Measurements from ENCODE around the gene CLEC4G. TPM values are rescaled to one million over a fixed set of nuclear protein-coding genes. Genes with fewer than 3 reads are reported as not detected.

The CLEC4G gene
- total RNA-seq, 2 donors from 2014 or later: 0.57 TPM; not detected in 1

GRCh38 chr19:7729831-7730285 is 2.1 kb downstream of the CLEC4G start:
- no peak overlapping the region for H3K4me3 ChIP-seq
- WGBS: 8% methylated on average over 22 of the region's 34 CpGs
- no peak overlapping the region for H3K27ac ChIP-seq
- intact Hi-C loops (cut with DNase I): no loop called here
- no peak for TF ChIP-seq POLR2AphosphoS5 (IDR thresholded peaks at IDR 0.05)
- TF ChIP-seq CTCF (IDR thresholded peaks at IDR 0.05): no peak
- TF ChIP-seq POLR2A (IDR thresholded peaks at IDR 0.05): no peak
- H3K9me3 ChIP-seq: no peaks in the 10 kb centered on the region
- no peaks in the 10 kb centered on the region for H3K4me1 ChIP-seq (replicated peaks)
- no peaks in the 10 kb centered on the region for H3K36me3 ChIP-seq
- no peak for DNase-seq (ENCODE audit: low spot score)
- H3K27me3 ChIP-seq (replicated peaks; ENCODE audit: insufficient read depth): peaks cover 22% of the 10 kb centered on the region

- 15% methylated on average over 16 of the region's 16 CpGs for WGBS
Measured at GRCh38 chr19:7729211-7729610, 2.7 kb downstream of the CLEC4G start.

GRCh38 chr19:7725791-7726190 is 6.1 kb downstream of the CLEC4G start:
- H3K9me3 ChIP-seq: no peaks in the 10 kb centered on the region
- 66% methylated on average over 2 of the region's 2 CpGs for WGBS
- no peak overlapping the region for H3K4me3 ChIP-seq
- no peak overlapping the region for H3K27ac ChIP-seq
- intact Hi-C loops (cut with DNase I): no loop called here
- H3K27me3 ChIP-seq (replicated peaks; ENCODE audit: insufficient read depth): peaks cover 18% of the 10 kb centered on the region
- H3K36me3 ChIP-seq: no peaks in the 10 kb centered on the region
- H3K4me1 ChIP-seq (replicated peaks): no peaks in the 10 kb centered on the region
- DNase-seq (ENCODE audit: low spot score): no peak
- TF ChIP-seq CTCF (IDR thresholded peaks at IDR 0.05): no peak
- no peak for TF ChIP-seq POLR2A (IDR thresholded peaks at IDR 0.05)
- TF ChIP-seq POLR2AphosphoS5 (IDR thresholded peaks at IDR 0.05): no peak

More at GRCh38 chr19:7729211-7729610, 2.7 kb downstream of the CLEC4G start:
- no peaks in the 10 kb centered on the region for H3K4me1 ChIP-seq (replicated peaks)
- peaks cover 22% of the 10 kb centered on the region for H3K27me3 ChIP-seq (replicated peaks; ENCODE audit: insufficient read depth)
- no peak for TF ChIP-seq POLR2AphosphoS5 (IDR thresholded peaks at IDR 0.05)
- TF ChIP-seq CTCF (IDR thresholded peaks at IDR 0.05): no peak
- no peak for TF ChIP-seq POLR2A (IDR thresholded peaks at IDR 0.05)
- H3K4me3 ChIP-seq: no peak overlapping the region
- no peak overlapping the region for H3K27ac ChIP-seq
- intact Hi-C loops (cut with DNase I): no loop called here
- no peaks in the 10 kb centered on the region for H3K36me3 ChIP-seq
- no peak for DNase-seq (ENCODE audit: low spot score)
- no peaks in the 10 kb centered on the region for H3K9me3 ChIP-seq

- Histone ChIP-seq H3K36me3 (no peaks in the 10 kb centered on the region), H3K27ac (no peak overlapping the region), H3K4me3 (no peak overlapping the region), H3K4me1 (replicated peaks) (no peaks in the 10 kb centered on the region), H3K9me3 (no peaks in the 10 kb centered on the region), H3K27me3 (replicated peaks; ENCODE audit: insufficient read depth) (no peaks in the 10 kb centered on the region)
- 52% methylated on average over 5 of the region's 5 CpGs for WGBS
- DNase-seq (ENCODE audit: low spot score): no peak
- intact Hi-C loops (cut with DNase I): no loop called here
- TF ChIP-seq POLR2AphosphoS5 (IDR thresholded peaks at IDR 0.05): no peak
- TF ChIP-seq POLR2A (IDR thresholded peaks at IDR 0.05): no peak
- TF ChIP-seq CTCF (IDR thresholded peaks at IDR 0.05): no peak
Measured at GRCh38 chr19:7722231-7722651, 9.7 kb downstream of the CLEC4G start.

- no peaks in the 10 kb centered on the region for H3K4me1 ChIP-seq (replicated peaks)
- no peaks in the 10 kb centered on the region for H3K9me3 ChIP-seq
- no peaks in the 10 kb centered on the region for H3K36me3 ChIP-seq
- H3K27ac ChIP-seq: no peak overlapping the region
- no peak for DNase-seq (ENCODE audit: low spot score)
- no peak for TF ChIP-seq CTCF (IDR thresholded peaks at IDR 0.05)
- TF ChIP-seq POLR2AphosphoS5 (IDR thresholded peaks at IDR 0.05): no peak
- no peak for TF ChIP-seq POLR2A (IDR thresholded peaks at IDR 0.05)
- intact Hi-C loops (cut with DNase I): no loop called here
- no peak overlapping the region for H3K4me3 ChIP-seq
- H3K27me3 ChIP-seq (replicated peaks; ENCODE audit: insufficient read depth): no peaks in the 10 kb centered on the region
- WGBS: 61% methylated on average over 6 of the region's 6 CpGs
Measured at GRCh38 chr19:7720351-7720750, 11.6 kb downstream of the CLEC4G start.
